Body of pancreas (tissue), 4 donors: ENCODE measurements around the gene RNPEP.

Experiments used
- CTCF ChIP-seq, 7 experiments: fragments of 450-650 bp in 4 of 7; fragments of 200-600 bp in 3 of 7; sonication (generic) in 3 of 7; IDR thresholded peaks; one replicate each; pipeline ENCODE4 v1.5.1; 2016 to 2019; ENCODE audit warnings: antibody characterized with exemption in 7 of 7
- POLR2A ChIP-seq, 3 donors: fragments of 450-650 bp; IDR thresholded peaks; one replicate each; pipeline ENCODE4 v1.6.1; 2016; ENCODE audit warnings: antibody characterized with exemption in 3 of 3, mild to moderate bottlenecking in 2 of 3

GRCh38 chr1:202011994-202012393 lies 29.5 kb downstream of the RNPEP start:
- no peak for TF ChIP-seq CTCF (IDR thresholded peaks at IDR 0.05)
- TF ChIP-seq POLR2A (IDR thresholded peaks at IDR 0.05) = peak in 1 of 3 donors; percentile 16
